HCT116 (cell line): ENCODE results near the gene ZCWPW1. TPM values are rescaled to one million over a fixed set of nuclear protein-coding genes. Genes with fewer than 3 reads are reported as not detected.

ENCODE experiments used
- ATAC-seq: fragments of 200-7000 bp; cut with Tn5 transposase; 2 replicates; pipeline ENCODE4 v1.9.1; 2020; ENCODE audit warnings: mild to moderate bottlenecking, moderate library complexity
- BruUV-seq: library from RNA; stranded (reverse); fragments of 400-500 nt; replicated peaks from 2 replicates; lab custom pipeline; 2021; lab: Mats Ljungman, UMichigan
- CTCF ChIA-PET: fragments of 300-600 bp; sonication (Branson Sonifier 250); formaldehyde crosslinking; loops from one replicate; lab custom pipeline; 2021; ENCODE audit warnings: antibody characterized with exemption; lab: Charles Lee
- POLR2A ChIA-PET: fragments of 300-600, 350-600 bp; sonication (Branson Sonifier 250); formaldehyde crosslinking; loops from one replicate; lab custom pipeline; 2021; ENCODE audit warnings: antibody characterized with exemption; lab: Charles Lee
- RAD21 ChIA-PET, 2 experiments: fragments of 300-600 bp; sonication (Branson Sonifier 250); formaldehyde crosslinking; loops; one replicate each; lab custom pipeline; 2023; ENCODE audit warnings: low total read pairs in 2 of 2; ENCODE audit not compliant: uncharacterized antibody in 2 of 2, unreplicated experiment in 2 of 2, low non-redundant PET in 1 of 2; lab: Charles Lee
- DNase-seq: peaks from one replicate; pipeline ENCODE4 v3.0.0-alpha.2; 2010; ENCODE audit warnings: low read depth, low spot score
- H2AFZ ChIP-seq: fragments of 200-600 bp; shearing (Covaris generic), sonication (generic); 2 replicates; pipeline ENCODE4 v1.6.1; 2017; ENCODE audit warnings: low read depth, mixed run types, mixed read lengths, antibody characterized with exemption, low read length; ENCODE audit not compliant: poor library complexity, severe bottlenecking
- H3K27ac ChIP-seq: 2 replicates; pipeline ENCODE4 v1.5.1; 2012; ENCODE audit warnings: low read depth, low read length
- H3K27me3 ChIP-seq: fragments of 200-600 bp; sonication (generic); 2 replicates; pipeline ENCODE4 v1.6.1; 2016; ENCODE audit warnings: mixed run types, low read length, mixed read lengths; ENCODE audit not compliant: insufficient read depth
- H3K36me3 ChIP-seq, 2 experiments: fragments of 200-500 bp in 1 of 2; fragments of 200-600 bp in 1 of 2; sonication (Bioruptor generic) in 1 of 2; sonication (generic) in 1 of 2; 2 replicates each; pipeline versions ENCODE4 v1.5.1 to v1.6.1; 2014 to 2016; ENCODE audit warnings: low read length in 2 of 2, inconsistent platforms in 1 of 2, mixed read lengths in 1 of 2, mixed run types in 1 of 2; ENCODE audit not compliant: insufficient read depth in 2 of 2, control insufficient read depth in 1 of 2
- H3K4me1 ChIP-seq, 2 experiments: fragments of 200-600 bp in 1 of 2; sonication (generic) in 1 of 2; 2 replicates each; pipeline versions ENCODE4 v1.5.1 to v1.6.1; 2012 to 2017; ENCODE audit warnings: low read length in 2 of 2, inconsistent platforms in 1 of 2, mild to moderate bottlenecking in 1 of 2, mixed read lengths in 1 of 2, mixed run types in 1 of 2, moderate library complexity in 1 of 2; ENCODE audit not compliant: insufficient read depth in 2 of 2, control insufficient read depth in 1 of 2
- H3K4me2 ChIP-seq: fragments of 200-600 bp; sonication (generic); 2 replicates; pipeline ENCODE4 v1.6.1; 2017; ENCODE audit warnings: mixed run types, low read length, mixed read lengths
- H3K4me3 ChIP-seq, 2 experiments: fragments of 200-600 bp in 1 of 2; sonication (generic) in 1 of 2; replicated peaks in 1 of 2; 2 replicates each; pipeline ENCODE4 v1.5.1; 2011 to 2016; ENCODE audit warnings: low read length in 2 of 2, control low read depth in 1 of 2, low read depth in 1 of 2, mild to moderate bottlenecking in 1 of 2, mixed read lengths in 1 of 2, mixed run types in 1 of 2
- H3K79me2 ChIP-seq: fragments of 200-600 bp; sonication (generic); 2 replicates; pipeline ENCODE4 v1.6.1; 2017; ENCODE audit warnings: mild to moderate bottlenecking, mixed run types, low read length, moderate library complexity, mixed read lengths; ENCODE audit not compliant: insufficient read depth
- H3K9ac ChIP-seq: fragments of 200-600 bp; sonication (generic); 2 replicates; pipeline ENCODE4 v1.6.1; 2016; ENCODE audit warnings: low read length, mixed read lengths
- H3K9me2 ChIP-seq: fragments of 200-600 bp; sonication (generic), shearing (Covaris generic); 2 replicates; pipeline ENCODE4 v1.6.1; 2017; ENCODE audit warnings: mixed run types, mild to moderate bottlenecking, moderate library complexity; ENCODE audit not compliant: insufficient read depth
- H3K9me3 ChIP-seq, 2 experiments: fragments of 200-500 bp in 1 of 2; fragments of 200-600 bp in 1 of 2; sonication (Bioruptor generic) in 1 of 2; sonication (generic) in 1 of 2; 2 replicates each; pipeline ENCODE4 v1.6.1; 2014 to 2017; ENCODE audit warnings: low read length in 2 of 2, mixed read lengths in 2 of 2, inconsistent platforms in 1 of 2, low read depth in 1 of 2, mild to moderate bottlenecking in 1 of 2, mixed run types in 1 of 2, moderate library complexity in 1 of 2; ENCODE audit not compliant: control insufficient read depth in 1 of 2, insufficient read depth in 1 of 2
- H4K20me1 ChIP-seq: fragments of 200-600 bp; sonication (generic), shearing (Covaris generic); 2 replicates; pipeline ENCODE4 v1.6.1; 2017; ENCODE audit warnings: mixed run types, mild to moderate bottlenecking, moderate library complexity; ENCODE audit not compliant: insufficient read depth
- ATF3 ChIP-seq: IDR thresholded peaks from 2 replicates; pipeline ENCODE4 v1.6.1; 2012
- CEBPB ChIP-seq: IDR thresholded peaks from 2 replicates; pipeline ENCODE4 v1.6.1; 2012; ENCODE audit warnings: low read depth
- CTCF ChIP-seq, 3 experiments: fragments of 200-600 bp in 1 of 3; sonication (generic) in 1 of 3; IDR thresholded peaks in 2 of 3; conservative IDR thresholded peaks in 1 of 3; 2 replicates each; pipeline ENCODE4 v1.5.1; 2012 to 2017; ENCODE audit warnings: low read depth in 2 of 3, low read length in 2 of 3, antibody characterized with exemption in 1 of 3, borderline replicate concordance in 1 of 3, control low read depth in 1 of 3, mild to moderate bottlenecking in 1 of 3, mixed read lengths in 1 of 3, mixed run types in 1 of 3, moderate library complexity in 1 of 3; ENCODE audit not compliant: insufficient read depth in 1 of 3
- EGR1 ChIP-seq: IDR thresholded peaks from 2 replicates; pipeline ENCODE4 v1.6.1; 2012; ENCODE audit warnings: low read depth
- EZH2 ChIP-seq: fragments of 200-600 bp; sonication (generic); IDR thresholded peaks from 2 replicates; pipeline ENCODE4 v1.6.1; 2017; ENCODE audit warnings: antibody characterized with exemption, mixed run types
- POLR2A ChIP-seq: IDR thresholded peaks from 2 replicates; pipeline ENCODE4 v1.7.0; 2011; ENCODE audit warnings: borderline replicate concordance; ENCODE audit not compliant: insufficient read depth, insufficient read length; ENCODE audit errors: extremely low read depth
- POLR2AphosphoS5 ChIP-seq: IDR thresholded peaks from 2 replicates; pipeline ENCODE4 v1.6.1; 2011; ENCODE audit warnings: mild to moderate bottlenecking, low read depth, low read length, moderate library complexity
- RAD21 ChIP-seq: IDR thresholded peaks from 2 replicates; pipeline ENCODE4 v1.6.1; 2012; ENCODE audit warnings: low read depth, mild to moderate bottlenecking
- SP1 ChIP-seq: IDR thresholded peaks from 2 replicates; pipeline ENCODE4 v1.6.1; 2012; ENCODE audit warnings: low read depth
- YY1 ChIP-seq: IDR thresholded peaks from 2 replicates; pipeline ENCODE4 v1.6.1; 2011; ENCODE audit warnings: low read length, low read depth, moderate library complexity, mild to moderate bottlenecking; ENCODE audit not compliant: insufficient replicate concordance; ENCODE audit errors: extremely low read depth
- ZFX ChIP-seq: fragments of 450-650 bp; IDR thresholded peaks from 2 replicates; pipeline ENCODE4 v1.6.1; 2017
- intact Hi-C: fragments of 100-400 bp; cut with micrococcal nuclease; formaldehyde crosslinking; loops from 2 replicates; pipeline ENCODE4 v1.10.0; 2022
- total RNA-seq: library from RNA; stranded (reverse); gene quantifications from one replicate; pipeline ENCODE4 v1.2.1, GENCODE V29; 2021; ENCODE audit not compliant: unreplicated experiment

The ZCWPW1 gene
- total RNA-seq, 1 experiment from 2014 or later = 1.5 TPM

- H3K79me2 ChIP-seq = no peaks in the 10 kb centered on the region
- DNase-seq (no peak), ATAC-seq (no peak)
- no peak overlapping the region for H3K4me3 ChIP-seq
- POLR2A ChIA-PET = no interaction called here
- no peak for TF ChIP-seq RAD21
- TF ChIP-seq POLR2AphosphoS5 = no peak
- no peak for TF ChIP-seq YY1
- no peak for TF ChIP-seq CEBPB
- no peak for TF ChIP-seq CTCF (IDR thresholded peaks at IDR 0.05 in 2 of 3, conservative IDR thresholded peaks at IDR 0.05 in 1 of 3; ENCODE audit: borderline replicate concordance in 1 of 3, insufficient read depth in 1 of 3, low read depth in 2 of 3, low read length in 2 of 3)
- no peak for TF ChIP-seq POLR2A
- no peak for TF ChIP-seq ATF3
- TF ChIP-seq EGR1 = no peak
- TF ChIP-seq ZFX = no peak
- no peak for TF ChIP-seq EZH2
- no peak for TF ChIP-seq SP1
- 0 out of 4 replicates have a peak, but pooled peaks cover 0 to 2% of the 10 kb centered on the region in 2 experiments for H3K36me3 ChIP-seq
- no TSS peak for BruUV-seq
- no peak overlapping the region for H3K27ac ChIP-seq
- no peaks in the 10 kb centered on the region for H3K9me2 ChIP-seq
- peaks cover 22 to 33% of the 10 kb centered on the region in 2 experiments for H3K4me1 ChIP-seq
- H2AFZ ChIP-seq = no peak overlapping the region
- CTCF ChIA-PET = interaction anchor here (3.4 kb wide), 1 partner anchor 88 kb away, joined by 31 read pairs; no protein-coding TSS in a partner anchor
- H3K9ac ChIP-seq = no peak overlapping the region
- H3K9me3 ChIP-seq = no peaks in the 10 kb centered on the region
- RAD21 ChIA-PET = no interaction called here
- no peaks in the 10 kb centered on the region for H4K20me1 ChIP-seq
- intact Hi-C loops = no loop called here
- no peaks in the 10 kb centered on the region for H3K27me3 ChIP-seq
- H3K4me2 ChIP-seq = no peak overlapping the region
Observed at GRCh38 chr7:100471021-100471420, 42.5 kb upstream of the ZCWPW1 start.
